HCT116 (cell line): Measurements from ENCODE around the gene FRMPD4. TPM values are rescaled to one million over a fixed set of nuclear protein-coding genes. Genes with fewer than 3 reads are reported as not detected.

ENCODE experiments used
- ATAC-seq: fragments of 200-7000 bp; cut with Tn5 transposase; 2 replicates; pipeline ENCODE4 v1.9.1; 2020; ENCODE audit warnings: mild to moderate bottlenecking, moderate library complexity
- BruUV-seq: library from RNA; stranded (reverse); fragments of 400-500 nt; replicated peaks from 2 replicates; lab custom pipeline; 2021; lab: Mats Ljungman, UMichigan
- CTCF ChIA-PET: fragments of 300-600 bp; sonication (Branson Sonifier 250); formaldehyde crosslinking; loops from one replicate; lab custom pipeline; 2021; ENCODE audit warnings: antibody characterized with exemption; lab: Charles Lee
- POLR2A ChIA-PET: fragments of 300-600, 350-600 bp; sonication (Branson Sonifier 250); formaldehyde crosslinking; loops from one replicate; lab custom pipeline; 2021; ENCODE audit warnings: antibody characterized with exemption; lab: Charles Lee
- RAD21 ChIA-PET, 2 experiments: fragments of 300-600 bp; sonication (Branson Sonifier 250); formaldehyde crosslinking; loops; one replicate each; lab custom pipeline; 2023; ENCODE audit warnings: low total read pairs in 2 of 2; ENCODE audit not compliant: uncharacterized antibody in 2 of 2, unreplicated experiment in 2 of 2, low non-redundant PET in 1 of 2; lab: Charles Lee
- DNase-seq: peaks from one replicate; pipeline ENCODE4 v3.0.0-alpha.2; 2010; ENCODE audit warnings: low read depth, low spot score
- H2AFZ ChIP-seq: fragments of 200-600 bp; shearing (Covaris generic), sonication (generic); 2 replicates; pipeline ENCODE4 v1.6.1; 2017; ENCODE audit warnings: low read depth, mixed run types, mixed read lengths, antibody characterized with exemption, low read length; ENCODE audit not compliant: poor library complexity, severe bottlenecking
- H3K27ac ChIP-seq: 2 replicates; pipeline ENCODE4 v1.5.1; 2012; ENCODE audit warnings: low read depth, low read length
- H3K27me3 ChIP-seq: fragments of 200-600 bp; sonication (generic); 2 replicates; pipeline ENCODE4 v1.6.1; 2016; ENCODE audit warnings: mixed run types, low read length, mixed read lengths; ENCODE audit not compliant: insufficient read depth
- H3K36me3 ChIP-seq, 2 experiments: fragments of 200-500 bp in 1 of 2; fragments of 200-600 bp in 1 of 2; sonication (Bioruptor generic) in 1 of 2; sonication (generic) in 1 of 2; 2 replicates each; pipeline versions ENCODE4 v1.5.1 to v1.6.1; 2014 to 2016; ENCODE audit warnings: low read length in 2 of 2, inconsistent platforms in 1 of 2, mixed read lengths in 1 of 2, mixed run types in 1 of 2; ENCODE audit not compliant: insufficient read depth in 2 of 2, control insufficient read depth in 1 of 2
- H3K4me1 ChIP-seq, 2 experiments: fragments of 200-600 bp in 1 of 2; sonication (generic) in 1 of 2; 2 replicates each; pipeline versions ENCODE4 v1.5.1 to v1.6.1; 2012 to 2017; ENCODE audit warnings: low read length in 2 of 2, inconsistent platforms in 1 of 2, mild to moderate bottlenecking in 1 of 2, mixed read lengths in 1 of 2, mixed run types in 1 of 2, moderate library complexity in 1 of 2; ENCODE audit not compliant: insufficient read depth in 2 of 2, control insufficient read depth in 1 of 2
- H3K4me2 ChIP-seq: fragments of 200-600 bp; sonication (generic); 2 replicates; pipeline ENCODE4 v1.6.1; 2017; ENCODE audit warnings: mixed run types, low read length, mixed read lengths
- H3K4me3 ChIP-seq, 2 experiments: fragments of 200-600 bp in 1 of 2; sonication (generic) in 1 of 2; replicated peaks in 1 of 2; 2 replicates each; pipeline ENCODE4 v1.5.1; 2011 to 2016; ENCODE audit warnings: low read length in 2 of 2, control low read depth in 1 of 2, low read depth in 1 of 2, mild to moderate bottlenecking in 1 of 2, mixed read lengths in 1 of 2, mixed run types in 1 of 2
- H3K79me2 ChIP-seq: fragments of 200-600 bp; sonication (generic); 2 replicates; pipeline ENCODE4 v1.6.1; 2017; ENCODE audit warnings: mild to moderate bottlenecking, mixed run types, low read length, moderate library complexity, mixed read lengths; ENCODE audit not compliant: insufficient read depth
- H3K9ac ChIP-seq: fragments of 200-600 bp; sonication (generic); 2 replicates; pipeline ENCODE4 v1.6.1; 2016; ENCODE audit warnings: low read length, mixed read lengths
- H3K9me2 ChIP-seq: fragments of 200-600 bp; sonication (generic), shearing (Covaris generic); 2 replicates; pipeline ENCODE4 v1.6.1; 2017; ENCODE audit warnings: mixed run types, mild to moderate bottlenecking, moderate library complexity; ENCODE audit not compliant: insufficient read depth
- H3K9me3 ChIP-seq, 2 experiments: fragments of 200-500 bp in 1 of 2; fragments of 200-600 bp in 1 of 2; sonication (Bioruptor generic) in 1 of 2; sonication (generic) in 1 of 2; 2 replicates each; pipeline ENCODE4 v1.6.1; 2014 to 2017; ENCODE audit warnings: low read length in 2 of 2, mixed read lengths in 2 of 2, inconsistent platforms in 1 of 2, low read depth in 1 of 2, mild to moderate bottlenecking in 1 of 2, mixed run types in 1 of 2, moderate library complexity in 1 of 2; ENCODE audit not compliant: control insufficient read depth in 1 of 2, insufficient read depth in 1 of 2
- H4K20me1 ChIP-seq: fragments of 200-600 bp; sonication (generic), shearing (Covaris generic); 2 replicates; pipeline ENCODE4 v1.6.1; 2017; ENCODE audit warnings: mixed run types, mild to moderate bottlenecking, moderate library complexity; ENCODE audit not compliant: insufficient read depth
- CBX3 ChIP-seq: IDR thresholded peaks from 2 replicates; pipeline ENCODE4 v1.6.1; 2012; ENCODE audit warnings: low read depth
- EGR1 ChIP-seq: IDR thresholded peaks from 2 replicates; pipeline ENCODE4 v1.6.1; 2012; ENCODE audit warnings: low read depth
- FOSL1 ChIP-seq: IDR thresholded peaks from 2 replicates; pipeline ENCODE4 v1.6.1; 2012; ENCODE audit warnings: low read depth
- JUND ChIP-seq: IDR thresholded peaks from 2 replicates; pipeline ENCODE4 v1.6.1; 2012
- MAX ChIP-seq: IDR thresholded peaks from 2 replicates; pipeline ENCODE4 v1.6.1; 2012
- SIN3A ChIP-seq: IDR thresholded peaks from 2 replicates; pipeline ENCODE4 v1.6.1; 2012; ENCODE audit warnings: low read depth
- SRF ChIP-seq: IDR thresholded peaks from 2 replicates; pipeline ENCODE4 v1.6.1; 2012; ENCODE audit warnings: low read depth
- ZNF274 ChIP-seq: fragments of 200-500 bp; sonication (Bioruptor generic); IDR thresholded peaks from 2 replicates; pipeline ENCODE4 v1.6.1; 2014; ENCODE audit warnings: mild to moderate bottlenecking, low read depth, low read length, inconsistent platforms
- intact Hi-C: fragments of 100-400 bp; cut with micrococcal nuclease; formaldehyde crosslinking; loops from 2 replicates; pipeline ENCODE4 v1.10.0; 2022
- total RNA-seq: library from RNA; stranded (reverse); gene quantifications from one replicate; pipeline ENCODE4 v1.2.1, GENCODE V29; 2021; ENCODE audit not compliant: unreplicated experiment
- TF ChIP-seq, protein P1 (sequence below): IDR thresholded peaks from 2 replicates; pipeline ENCODE4 v1.6.1; 2011; ENCODE audit warnings: mild to moderate bottlenecking, low read length, moderate library complexity; ENCODE audit not compliant: insufficient replicate concordance; ENCODE audit errors: extremely low read depth

The FRMPD4 gene
- total RNA-seq, 1 experiment from 2014 or later = not detected

- RAD21 ChIA-PET = no interaction called here
- H2AFZ ChIP-seq = no peak overlapping the region
- no peak overlapping the region for H3K27ac ChIP-seq
- no peaks in the 10 kb centered on the region for H3K9me2 ChIP-seq
- no peaks in the 10 kb centered on the region for H3K4me1 ChIP-seq
- H3K4me2 ChIP-seq = no peak overlapping the region
- POLR2A ChIA-PET = no interaction called here
- no peak overlapping the region for H3K4me3 ChIP-seq
- no peaks in the 10 kb centered on the region for H3K36me3 ChIP-seq
- ATAC-seq (no peak), DNase-seq (no peak)
- no peak overlapping the region for H3K9ac ChIP-seq
- no peak for TF ChIP-seq EGR1
- intact Hi-C loops = no loop called here
- BruUV-seq = no TSS peak
- CTCF ChIA-PET = no interaction called here
- H3K9me3 ChIP-seq = no peaks in the 10 kb centered on the region
- no peaks in the 10 kb centered on the region for H3K79me2 ChIP-seq
- no peaks in the 10 kb centered on the region for H3K27me3 ChIP-seq
- H4K20me1 ChIP-seq = no peaks in the 10 kb centered on the region
These were observed 444.4 kb downstream of the FRMPD4 start for GRCh38 chrX:12582649-12583048.

- DNase-seq (no peak), ATAC-seq (no peak)
- Histone ChIP-seq H3K4me1 (no peaks in the 10 kb centered on the region), H3K9me3 (no peaks in the 10 kb centered on the region), H3K9me2 (no peaks in the 10 kb centered on the region), H3K27ac (no peak overlapping the region), H3K27me3 (no peaks in the 10 kb centered on the region), H3K4me3 (no peak overlapping the region), H3K79me2 (no peaks in the 10 kb centered on the region), H3K9ac (no peak overlapping the region), H2AFZ (no peak overlapping the region), H3K36me3 (no peaks in the 10 kb centered on the region), H3K4me2 (no peak overlapping the region), H4K20me1 (no peaks in the 10 kb centered on the region)
- ChIA-PET POLR2A (no interaction called here), RAD21 (no interaction called here), CTCF (no interaction called here)
- BruUV-seq = no TSS peak
- intact Hi-C loops = no loop called here
- TF ChIP-seq JUND (no peak), FOSL1 (no peak), SRF (no peak), CBX3 (no peak), MAX (no peak), SIN3A (no peak), ZNF274 (no peak)
- TF ChIP-seq, protein P1, sequence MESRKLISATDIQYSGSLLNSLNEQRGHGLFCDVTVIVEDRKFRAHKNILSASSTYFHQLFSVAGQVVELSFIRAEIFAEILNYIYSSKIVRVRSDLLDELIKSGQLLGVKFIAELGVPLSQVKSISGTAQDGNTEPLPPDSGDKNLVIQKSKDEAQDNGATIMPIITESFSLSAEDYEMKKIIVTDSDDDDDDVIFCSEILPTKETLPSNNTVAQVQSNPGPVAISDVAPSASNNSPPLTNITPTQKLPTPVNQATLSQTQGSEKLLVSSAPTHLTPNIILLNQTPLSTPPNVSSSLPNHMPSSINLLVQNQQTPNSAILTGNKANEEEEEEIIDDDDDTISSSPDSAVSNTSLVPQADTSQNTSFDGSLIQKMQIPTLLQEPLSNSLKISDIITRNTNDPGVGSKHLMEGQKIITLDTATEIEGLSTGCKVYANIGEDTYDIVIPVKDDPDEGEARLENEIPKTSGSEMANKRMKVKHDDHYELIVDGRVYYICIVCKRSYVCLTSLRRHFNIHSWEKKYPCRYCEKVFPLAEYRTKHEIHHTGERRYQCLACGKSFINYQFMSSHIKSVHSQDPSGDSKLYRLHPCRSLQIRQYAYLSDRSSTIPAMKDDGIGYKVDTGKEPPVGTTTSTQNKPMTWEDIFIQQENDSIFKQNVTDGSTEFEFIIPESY = no peak
These were observed 445.3 kb downstream of the FRMPD4 start for GRCh38 chrX:12583543-12583942.
